Upper lobe of right lung (tissue), 1 donor: Measurements from ENCODE around the gene RAB8A. TPM values are rescaled to one million over a fixed set of nuclear protein-coding genes. Genes with fewer than 3 reads are reported as not detected.
A peak's percentile ranks its signal among the peaks of the same experiment; 100 is the strongest.

Experiments used
- ATAC-seq: fragments of 200-7000 bp; cut with Tn5 transposase; one replicate; pipeline ENCODE4 v1.9.1; 2020; ENCODE audit warnings: mild to moderate bottlenecking, moderate library complexity
- DNase-seq: peaks from one replicate; pipeline ENCODE4 v3.0.0-alpha.2; 2020
- H3K27ac ChIP-seq: fragments of 200-600 bp; one replicate; pipeline ENCODE4 v1.8.0; 2022
- H3K27me3 ChIP-seq: fragments of 200-600 bp; one replicate; pipeline ENCODE4 v1.8.0; 2022; ENCODE audit warnings: mild to moderate bottlenecking
- H3K36me3 ChIP-seq: fragments of 200-600 bp; one replicate; pipeline ENCODE4 v1.8.0; 2022
- H3K4me1 ChIP-seq: fragments of 200-600 bp; one replicate; pipeline ENCODE4 v1.8.0; 2022
- H3K4me3 ChIP-seq: fragments of 200-600 bp; one replicate; pipeline ENCODE4 v1.8.0; 2022; ENCODE audit warnings: mild to moderate bottlenecking
- H3K9me3 ChIP-seq: fragments of 200-600 bp; one replicate; pipeline ENCODE4 v1.8.0; 2022
- CTCF ChIP-seq: fragments of 200-600 bp; IDR thresholded peaks from one replicate; pipeline ENCODE4 v1.8.0; 2022; ENCODE audit warnings: antibody characterized with exemption
- intact Hi-C: fragments of 100-400 bp; cut with DNase I; formaldehyde crosslinking; loops from one replicate; pipeline ENCODE4 v1.11.0; 2022
- total RNA-seq: library from RNA; stranded (reverse); fragmentation: NEBNext Ultra II Directional; extraction: Animal tissue kit (Norgen Biotek cat#: 25700); gene quantifications from one replicate; pipeline ENCODE4 v1.2.1, GENCODE V29; 2021
- donor health status: DM: no; HTN: yes; CAD: no; lungs with severe emphysema.

Gene RAB8A
- total RNA-seq, 1 donor from 2014 or later = 101 TPM

DNA sequence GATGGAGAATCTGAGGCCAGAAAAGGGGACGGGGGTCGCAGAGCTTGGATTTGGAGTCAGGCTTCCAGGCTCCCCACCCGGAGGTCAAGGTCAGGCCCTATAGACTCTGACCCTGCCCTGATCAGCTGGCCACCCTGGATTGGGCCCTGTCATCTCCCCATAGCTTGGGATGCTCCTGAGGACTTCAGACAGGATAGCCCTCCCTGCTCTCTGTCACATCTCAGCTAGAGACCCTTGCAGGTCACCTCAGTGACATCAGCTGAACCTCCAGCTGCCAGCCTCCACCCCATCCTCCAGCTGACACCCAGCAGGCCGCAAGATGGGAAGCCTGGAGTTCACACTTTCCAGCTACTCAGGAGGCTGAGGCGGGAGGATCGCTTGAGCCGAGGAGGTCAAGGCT, 38.2 kb upstream of the RAB8A start:
- H3K27me3 ChIP-seq = no peaks in the 10 kb centered on the region
- intact Hi-C loops = no loop called here
- no peak for ATAC-seq
- TF ChIP-seq CTCF = no peak
- no peaks in the 10 kb centered on the region for H3K9me3 ChIP-seq
- no peak overlapping the region for H3K27ac ChIP-seq
- peak; percentile 52 for DNase-seq
- no peak overlapping the region for H3K4me3 ChIP-seq
- peaks cover 37% of the 10 kb centered on the region for H3K4me1 ChIP-seq
- H3K36me3 ChIP-seq = no peaks in the 10 kb centered on the region

DNA sequence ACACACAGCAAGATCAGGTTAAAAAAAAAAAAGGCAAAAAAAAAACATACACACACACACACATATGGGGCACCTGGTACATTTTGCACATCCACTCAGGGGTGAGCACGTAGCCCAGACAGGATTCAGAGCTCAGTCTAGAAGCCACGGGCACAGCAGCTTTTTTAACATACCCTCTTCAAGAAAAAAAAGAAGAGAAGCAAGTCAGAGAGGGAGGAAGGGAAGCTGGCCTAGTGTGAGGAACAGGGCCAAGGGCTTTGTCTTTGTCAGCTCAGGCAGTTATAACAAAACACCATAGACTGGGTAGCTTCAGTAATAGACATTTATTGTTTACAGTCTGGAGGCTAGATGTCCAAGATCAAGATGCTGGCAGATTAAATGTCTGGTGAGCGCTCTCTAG, 37.7 kb upstream of the RAB8A start:
- H3K27ac ChIP-seq = no peak overlapping the region
- no peak for ATAC-seq

GRCh38 chr19:16074488-16075365, 37.0 kb upstream of the RAB8A start:
- H3K9me3 ChIP-seq = no peaks in the 10 kb centered on the region
- H3K4me3 ChIP-seq = no peak overlapping the region
- H3K4me1 ChIP-seq = peaks cover 46% of the 10 kb centered on the region
- peak overlapping the region; percentile 97 for H3K27ac ChIP-seq
- DNase-seq (peak; percentile 50), ATAC-seq (no peak)
- no peaks in the 10 kb centered on the region for H3K27me3 ChIP-seq
- no peak for TF ChIP-seq CTCF
- no peaks in the 10 kb centered on the region for H3K36me3 ChIP-seq
- intact Hi-C loops = no loop called here

More for the DNA sequence above, 37.7 kb upstream of the RAB8A start:
- TF ChIP-seq CTCF = no peak
- Histone ChIP-seq H3K4me1 (peaks cover 40% of the 10 kb centered on the region), H3K9me3 (no peaks in the 10 kb centered on the region), H3K27me3 (no peaks in the 10 kb centered on the region), H3K36me3 (no peaks in the 10 kb centered on the region), H3K4me3 (no peak overlapping the region)
- intact Hi-C loops = no loop called here
- DNase-seq = no peak

DNA sequence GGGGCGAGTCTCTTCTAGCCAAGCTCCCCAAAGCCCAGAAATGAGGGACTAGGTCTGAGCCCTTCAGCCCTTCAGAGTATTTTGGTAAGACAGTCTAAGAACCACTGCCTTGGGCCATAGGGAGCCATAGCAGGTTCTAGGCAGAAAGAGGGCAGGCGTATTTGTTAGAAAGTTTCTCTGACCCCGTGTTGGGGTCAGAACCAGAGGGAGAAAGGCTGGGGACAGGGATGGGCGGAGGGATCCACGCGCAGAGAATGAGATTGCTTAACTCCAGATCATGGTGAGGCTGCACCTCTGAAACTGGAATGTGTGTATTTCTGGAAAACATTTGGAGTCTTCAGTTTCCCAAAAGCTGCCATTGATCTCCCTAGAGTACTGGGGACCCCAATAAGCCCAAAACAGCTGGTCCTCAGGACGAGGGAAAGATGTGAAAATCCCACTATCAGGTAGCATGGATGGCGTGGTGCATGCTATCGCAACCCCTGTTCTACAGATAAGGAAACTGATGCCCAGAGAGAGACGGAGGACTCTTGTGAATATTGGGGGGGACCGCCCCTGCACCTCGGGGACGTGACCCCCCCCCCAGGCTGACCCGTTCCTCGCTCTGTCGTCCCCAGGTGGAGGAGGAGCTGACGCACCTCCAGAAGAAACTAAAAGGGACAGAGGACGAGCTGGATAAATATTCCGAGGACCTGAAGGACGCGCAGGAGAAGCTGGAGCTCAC, 36.1 kb upstream of the RAB8A start:
- H3K4me1 ChIP-seq = peaks cover 46% of the 10 kb centered on the region
- peak overlapping the region; percentile 93 for H3K4me3 ChIP-seq
- ATAC-seq (no peak), DNase-seq (peak; percentile 43)
- TF ChIP-seq CTCF = no peak
- H3K9me3 ChIP-seq = no peaks in the 10 kb centered on the region
- H3K27ac ChIP-seq = peak overlapping the region; percentile 97
- intact Hi-C loops = no loop called here
- H3K36me3 ChIP-seq = no peaks in the 10 kb centered on the region
- H3K27me3 ChIP-seq = no peaks in the 10 kb centered on the region

DNA sequence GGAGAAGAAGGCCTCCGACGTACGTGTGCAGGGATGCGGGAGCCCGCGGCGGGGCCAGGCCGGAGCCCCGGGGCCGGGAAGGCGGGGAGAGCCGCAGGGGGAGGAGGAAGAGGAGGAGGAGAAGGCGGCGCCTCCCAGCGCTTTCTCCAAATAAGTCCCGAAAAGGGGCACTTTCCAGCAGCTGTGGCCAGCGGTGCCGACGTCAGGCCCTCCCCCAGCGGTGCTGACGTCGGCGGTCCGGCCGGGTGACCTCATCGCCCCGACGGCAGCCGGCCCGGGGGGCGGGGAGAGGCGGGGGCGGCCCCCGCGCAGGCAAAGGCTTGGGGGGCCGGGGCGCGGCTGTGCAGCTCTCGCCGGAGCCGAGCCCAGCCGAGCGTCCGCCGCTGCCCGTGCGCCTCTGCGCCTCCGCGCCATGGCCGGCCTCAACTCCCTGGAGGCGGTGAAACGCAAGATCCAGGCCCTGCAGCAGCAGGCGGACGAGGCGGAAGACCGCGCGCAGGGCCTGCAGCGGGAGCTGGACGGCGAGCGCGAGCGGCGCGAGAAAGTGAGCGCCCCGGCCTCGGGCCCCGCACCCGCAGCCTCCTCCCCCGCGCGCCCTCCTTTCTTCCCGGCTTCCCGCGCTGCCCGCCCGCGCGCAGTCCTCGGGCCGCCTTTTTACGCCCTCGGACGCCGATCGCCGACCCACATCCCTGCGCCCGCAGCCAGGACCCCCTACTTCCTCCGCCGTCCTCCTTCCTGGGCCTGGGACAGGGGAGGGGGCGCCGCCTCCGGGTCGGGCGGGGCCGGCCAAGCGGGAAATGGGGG, 35.3 kb upstream of the RAB8A start, which contains the start of gene TPM4:
TSS of gene TPM4 (plus strand) at position 342 of the 804 bp plus-strand sequence. CDS start at position 413, 71 bp downstream.
- no peaks in the 10 kb centered on the region for H3K27me3 ChIP-seq
- DNase-seq (peak; percentile 95), ATAC-seq (peak; percentile 88)
- intact Hi-C loops = no loop called here
- TF ChIP-seq CTCF = no peak
- peak within 1 kb of the TSS; percentile 97 for H3K27ac ChIP-seq
- H3K4me1 ChIP-seq = peaks cover 46% of the 10 kb centered on the region
- H3K36me3 ChIP-seq = peaks cover 8% of the 10 kb centered on the region
- H3K9me3 ChIP-seq = no peaks in the 10 kb centered on the region
- H3K4me3 ChIP-seq = peak within 1 kb of the TSS; percentile 93
